Activated naive CD4-positive, alpha-beta T cell treated with anti-CD3 and anti-CD28 coated beads, Interleukin-2, amount 50 U/mL, for 16 hours (primary cell): Measurements from ENCODE around the gene CISH.
A peak's percentile ranks its signal among the peaks of the same experiment; 100 is the strongest.

Experiments used
- DNase-seq: peaks from one replicate; pipeline ENCODE4 v3.0.0-alpha.2; 2020

The CISH gene

DNA sequence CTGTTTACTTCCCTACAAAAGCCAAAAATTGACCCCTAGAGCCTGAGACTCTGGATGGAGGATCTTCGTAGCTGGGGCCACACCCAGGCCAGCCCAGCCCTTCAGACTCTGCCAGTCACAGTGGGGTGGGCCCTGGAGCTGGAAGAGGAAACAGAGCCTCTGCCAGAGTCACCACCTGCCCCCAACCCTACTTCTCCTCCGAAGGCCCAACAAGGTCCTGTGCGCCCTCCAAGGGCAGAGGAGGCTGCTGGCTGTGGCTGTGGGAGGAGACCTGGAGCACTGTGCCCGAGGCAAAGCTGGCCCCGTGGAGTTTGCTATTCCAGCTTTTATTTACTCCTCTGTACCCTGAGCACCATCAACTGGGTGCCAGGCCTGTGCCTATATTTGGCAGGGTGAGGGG is 19.0 kb downstream of the CISH start:
- no peak for DNase-seq

DNA sequence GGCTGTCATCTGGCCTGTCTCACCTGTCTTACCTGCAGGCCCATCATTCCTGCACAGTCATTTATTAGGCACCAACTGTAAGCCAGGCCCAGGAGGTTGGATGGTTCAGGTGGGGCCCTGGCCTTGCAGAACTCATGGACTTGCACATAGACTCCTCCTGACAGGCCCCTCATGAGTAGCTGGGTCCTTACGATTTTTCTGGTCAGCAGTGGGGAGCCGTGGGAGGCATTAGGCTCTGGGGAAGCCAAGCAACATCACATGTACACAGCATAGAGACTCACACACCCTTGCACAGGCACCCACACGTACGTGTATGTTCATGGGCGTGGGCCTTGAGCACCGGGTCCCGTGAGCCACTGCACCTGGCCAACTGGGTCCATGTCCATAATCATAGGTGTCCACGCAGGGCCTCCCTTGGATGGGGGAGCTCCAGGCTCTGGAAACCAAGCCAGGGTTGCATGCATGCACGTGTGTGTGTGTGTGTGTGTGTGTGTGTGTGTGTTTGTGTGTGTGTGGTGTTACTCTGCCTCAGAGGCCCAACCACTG is 20.3 kb downstream of the CISH start:
- no peak for DNase-seq

DNA sequence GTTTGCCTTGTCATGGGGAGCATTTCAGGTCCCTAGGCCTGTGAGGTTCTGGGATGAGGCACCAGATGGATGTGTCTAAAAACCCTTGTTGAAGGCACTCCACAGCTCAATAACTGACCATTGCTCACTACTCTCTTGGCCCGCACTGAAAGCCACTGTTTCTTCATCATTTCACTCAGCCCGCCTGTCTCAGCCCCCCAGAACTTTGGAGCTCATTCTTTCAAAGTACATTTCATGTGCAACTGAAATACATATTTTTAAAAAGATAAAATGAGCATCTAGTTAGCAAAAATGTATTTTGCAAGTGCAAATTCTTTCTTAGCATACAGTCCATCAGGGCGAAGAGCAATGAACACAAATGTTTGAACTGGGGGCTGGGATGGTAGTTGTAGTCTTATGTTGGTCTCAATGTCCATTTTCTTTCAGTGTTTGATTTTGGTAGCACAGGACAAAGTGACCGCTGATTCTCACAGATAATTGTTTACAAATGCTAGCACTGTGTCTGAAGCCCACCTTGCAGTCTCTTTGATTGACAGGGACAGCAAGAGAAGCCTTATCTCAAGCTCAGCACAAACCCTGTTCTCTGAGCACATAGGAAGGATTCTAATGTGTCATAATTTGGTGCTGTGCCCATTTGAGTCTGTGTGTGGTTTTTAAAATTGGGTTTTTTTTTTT is 22.7 kb downstream of the CISH start:
- no peak for DNase-seq

DNA sequence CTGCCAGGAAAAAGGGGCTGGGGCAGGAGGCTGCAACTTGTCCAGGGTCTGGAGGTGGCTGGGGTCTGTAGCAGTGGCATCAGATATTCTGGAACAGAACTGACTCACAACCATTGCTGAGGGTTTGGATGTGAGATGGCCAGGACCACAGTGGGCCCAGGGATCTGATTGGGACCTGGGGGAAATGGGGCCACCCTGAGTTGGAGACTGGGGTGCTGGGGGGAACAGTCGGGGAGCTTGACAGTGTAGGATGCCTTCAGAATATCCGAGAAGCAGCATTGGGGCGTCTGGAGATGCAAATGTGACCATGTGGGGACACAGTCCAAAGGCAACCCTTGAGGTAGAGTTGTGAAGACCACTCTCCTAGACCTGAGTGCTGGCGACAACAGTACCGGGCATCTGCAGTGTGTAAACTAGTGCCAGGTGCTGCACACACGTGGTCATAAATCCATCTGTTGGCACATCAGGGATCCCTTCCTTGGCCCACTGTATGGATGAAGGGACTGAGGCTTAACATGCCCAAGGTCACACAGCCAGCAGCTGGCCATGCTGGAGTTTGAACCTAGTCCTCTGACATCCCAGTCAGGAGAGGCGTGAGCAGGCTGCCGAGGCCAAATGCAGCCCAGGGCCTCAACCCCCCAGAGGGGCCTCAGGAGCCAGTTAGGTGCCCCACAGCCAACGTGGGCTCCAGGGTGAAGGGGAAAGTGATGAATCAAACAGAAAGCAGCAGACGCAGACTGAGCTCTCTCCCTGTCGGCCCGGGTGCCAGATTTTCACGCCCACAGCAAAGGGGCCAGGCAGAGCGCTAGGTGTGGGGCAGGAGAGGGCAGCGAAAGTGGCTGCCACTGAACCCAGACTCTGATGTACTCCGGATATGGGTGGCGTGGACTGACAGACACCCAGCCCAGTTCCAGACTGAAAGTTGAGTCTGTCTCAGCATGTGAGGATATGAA is 23.5 kb downstream of the CISH start:
- DNase-seq, result peak; percentile 78

DNA sequence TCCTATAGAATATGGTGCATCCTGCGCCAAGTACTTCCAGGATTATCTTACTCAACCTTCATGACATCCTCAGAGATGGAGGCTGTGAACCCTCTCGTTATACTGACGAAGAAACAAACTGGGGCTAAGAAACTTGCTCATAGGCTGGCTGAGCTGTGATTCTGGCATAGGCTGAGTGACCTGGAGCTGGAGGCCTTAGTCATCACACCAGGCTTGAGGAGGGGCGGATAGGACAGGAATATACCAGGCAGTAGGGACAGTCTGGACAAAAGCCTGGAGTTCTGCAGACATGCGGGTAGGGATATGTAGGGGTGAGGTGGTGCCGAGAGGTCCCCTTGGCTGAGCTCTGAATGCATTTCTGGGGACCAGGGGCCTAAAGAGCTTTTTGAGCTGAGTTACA is 24.2 kb downstream of the CISH start:
- no peak for DNase-seq

DNA sequence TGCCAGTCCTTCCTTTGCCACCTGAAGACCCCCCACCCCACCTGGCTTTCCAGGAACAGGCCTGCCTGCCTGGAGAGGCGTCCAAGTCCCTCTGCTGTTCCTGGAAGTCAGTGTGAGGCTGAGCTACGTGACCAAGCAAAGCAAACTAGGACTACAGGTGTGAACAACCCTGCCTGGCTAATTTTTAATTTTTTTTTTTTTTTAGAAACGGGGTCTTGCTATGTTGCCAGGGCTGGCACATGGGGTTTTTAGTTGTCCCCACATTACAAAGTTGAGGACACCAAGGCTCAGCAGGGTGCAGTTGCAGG is 24.9 kb downstream of the CISH start:
- DNase-seq, result no peak

DNA sequence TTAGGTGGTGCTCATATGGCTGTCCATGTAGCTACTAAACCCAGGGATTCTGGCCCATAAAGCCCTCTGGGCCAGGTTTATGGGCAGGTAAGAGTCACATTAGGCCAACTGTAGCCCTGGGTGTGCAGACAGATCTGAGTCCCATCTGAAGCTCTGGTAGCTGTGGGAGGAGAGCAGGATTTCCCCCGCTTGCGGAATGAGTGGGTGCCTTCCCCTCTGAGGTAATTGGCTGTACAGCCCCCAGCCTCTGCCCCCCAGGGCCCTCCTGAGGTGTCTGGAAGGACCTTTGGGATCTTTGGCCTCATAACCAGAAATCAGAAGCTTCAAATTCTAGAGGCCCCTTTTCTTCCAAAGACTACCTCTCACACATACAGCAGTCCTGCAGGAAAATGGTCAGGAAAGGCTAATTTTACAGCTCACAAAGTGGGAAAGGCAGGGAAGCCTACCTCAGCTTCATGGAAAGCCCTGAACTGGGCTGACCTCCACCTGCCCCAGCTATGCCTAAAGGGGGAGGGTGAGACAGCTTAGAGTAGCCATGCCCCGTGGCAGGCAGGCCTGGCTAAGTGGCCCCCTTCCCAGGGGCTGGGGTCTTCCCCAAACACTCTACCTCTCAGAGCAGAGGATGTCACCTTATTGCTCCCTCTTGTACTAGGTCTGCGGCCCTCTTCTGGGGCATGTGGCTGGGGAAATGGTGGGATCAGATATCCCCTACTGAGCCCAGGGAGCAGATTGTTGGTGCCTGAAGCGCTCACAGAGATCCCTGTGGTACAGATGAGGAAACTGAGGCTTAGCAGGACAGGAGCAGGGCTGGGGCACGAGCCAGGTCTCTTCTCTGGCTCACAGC is 25.4 kb downstream of the CISH start:
- DNase-seq, result no peak

DNA sequence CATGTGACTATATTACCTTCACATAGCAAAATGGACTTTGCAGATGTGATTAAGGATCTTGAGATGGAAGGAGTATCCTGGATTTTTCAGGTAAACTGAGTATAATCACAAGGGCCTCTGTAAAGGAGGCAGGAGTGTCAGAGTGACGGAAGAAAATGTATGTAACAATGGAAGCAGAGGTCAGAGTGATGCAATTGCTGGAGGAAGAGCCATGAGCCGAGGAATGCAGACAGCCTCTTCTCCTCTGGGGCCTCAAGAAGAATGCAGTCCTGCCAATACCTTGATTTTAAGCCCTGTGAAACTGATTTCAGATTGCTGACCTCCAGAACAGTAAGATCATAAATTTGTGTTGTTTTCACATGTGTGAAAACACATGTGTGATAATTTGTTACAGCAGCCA is 27.2 kb downstream of the CISH start:
- no peak for DNase-seq

DNA sequence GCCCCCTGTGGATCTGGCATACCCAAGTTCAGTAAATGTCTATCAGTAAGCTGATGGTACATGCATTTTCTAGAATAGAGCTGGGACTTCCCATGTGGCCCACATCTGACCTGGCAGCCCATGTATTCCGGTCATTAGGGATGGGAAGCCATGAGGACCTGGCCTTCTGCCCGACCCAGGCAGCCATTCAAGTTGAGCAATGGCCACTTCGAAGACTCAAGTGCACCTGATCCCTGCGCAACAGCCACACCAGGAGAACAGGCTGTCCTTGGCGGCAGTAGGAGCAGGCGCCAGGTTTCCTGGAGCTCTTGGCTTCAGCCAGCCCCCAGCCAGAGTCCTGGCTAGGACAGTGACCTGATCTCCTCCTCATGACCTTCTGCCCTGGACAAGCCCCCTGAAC is 27.7 kb downstream of the CISH start:
- no peak for DNase-seq

DNA sequence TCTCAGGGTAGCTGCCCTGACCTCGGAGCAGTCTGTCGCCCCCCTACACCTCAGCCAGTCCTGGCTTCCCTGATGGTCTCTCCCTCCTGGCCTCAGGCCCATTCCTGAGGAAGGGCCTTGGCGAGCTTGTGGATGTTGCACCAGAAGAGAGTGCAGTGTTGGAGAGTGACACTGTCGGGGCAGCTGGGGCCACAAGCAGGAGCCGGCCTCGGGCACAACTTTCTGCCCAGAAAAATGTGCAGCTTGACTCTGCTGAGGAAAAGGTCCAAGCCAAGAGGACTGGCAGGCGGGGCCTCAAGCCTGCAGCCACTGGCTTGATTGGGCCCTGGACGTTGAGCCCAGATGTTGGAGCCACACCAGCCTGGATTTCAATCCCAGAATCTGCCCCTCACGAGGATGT is 29.5 kb downstream of the CISH start:
- DNase-seq, result no peak

DNA sequence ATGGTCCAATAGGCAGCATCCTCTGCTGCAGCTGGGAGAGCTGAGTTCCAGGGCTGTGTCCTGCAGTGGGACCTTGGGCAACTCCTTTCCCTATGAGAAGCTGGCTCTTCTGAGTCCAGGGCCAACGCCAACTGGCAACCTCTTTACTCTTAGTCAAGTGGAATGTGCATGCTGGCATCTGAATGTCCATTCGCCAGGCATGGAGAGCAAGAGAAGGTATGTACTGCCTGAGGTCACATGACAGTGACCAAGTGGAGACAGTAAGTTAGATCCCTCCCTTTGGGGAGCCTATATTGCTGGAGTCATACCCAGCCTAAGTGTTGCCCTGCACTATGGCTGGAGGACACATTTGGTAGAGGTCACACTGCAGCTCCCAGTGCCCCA is 30.1 kb downstream of the CISH start:
- no peak for DNase-seq

DNA sequence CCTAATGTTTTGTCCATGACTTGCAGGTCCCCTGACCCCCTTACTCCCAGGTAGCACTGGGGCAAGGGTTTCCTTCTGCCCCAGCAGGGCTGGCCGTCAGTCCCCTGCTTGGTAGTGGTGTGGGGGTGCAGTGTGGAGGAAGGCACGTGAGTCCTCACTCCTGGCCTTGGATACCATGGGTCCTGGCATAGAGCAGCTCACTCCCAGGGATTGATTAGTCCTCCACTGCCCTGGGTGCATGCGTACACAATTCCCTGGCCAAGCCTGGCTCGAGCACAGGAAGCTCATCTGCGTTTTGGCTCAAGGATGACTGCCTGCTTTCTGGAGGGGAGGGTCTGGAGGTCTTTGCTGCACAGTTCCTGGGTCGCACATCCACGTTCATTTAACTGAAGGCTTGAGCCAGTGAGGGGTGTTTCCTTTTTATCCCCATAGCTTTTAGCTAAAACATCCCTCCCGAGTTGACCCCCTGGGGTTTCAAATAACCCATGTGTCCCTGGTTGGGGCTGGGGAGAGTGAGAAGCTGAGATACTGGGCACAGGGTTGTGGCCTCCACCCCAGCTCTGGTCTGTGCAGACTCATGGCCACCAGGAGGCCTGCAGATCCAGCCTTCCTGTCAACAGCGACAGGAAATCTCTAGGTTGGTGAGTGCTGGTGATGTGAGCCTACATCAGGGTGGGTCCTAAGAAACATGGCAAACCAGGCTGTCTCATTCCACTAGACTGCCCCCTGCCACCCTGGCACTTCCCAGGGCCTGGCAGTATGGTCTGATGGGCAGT is 30.7 kb downstream of the CISH start:
- no peak for DNase-seq

DNA sequence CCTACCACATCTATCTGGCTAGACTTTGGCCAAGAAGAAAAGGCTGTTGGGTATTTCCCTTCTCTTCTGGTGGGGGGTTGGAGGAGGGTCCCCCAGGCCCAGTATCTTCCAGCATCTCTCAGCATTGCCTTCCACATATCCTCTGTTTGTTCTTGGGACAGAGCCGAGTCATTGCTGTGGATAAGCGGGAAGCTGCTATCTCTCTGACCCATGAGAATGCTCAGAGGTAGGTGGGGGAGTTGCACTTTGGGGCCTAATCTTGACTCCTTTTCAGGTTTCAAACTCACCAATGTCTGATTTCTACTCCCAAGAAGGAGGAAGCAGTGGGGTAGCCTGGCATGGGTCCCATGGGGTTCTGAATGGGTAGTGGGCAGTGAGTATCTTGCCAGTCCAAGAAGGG is 34.2 kb downstream of the CISH start:
- DNase-seq, result no peak

DNA sequence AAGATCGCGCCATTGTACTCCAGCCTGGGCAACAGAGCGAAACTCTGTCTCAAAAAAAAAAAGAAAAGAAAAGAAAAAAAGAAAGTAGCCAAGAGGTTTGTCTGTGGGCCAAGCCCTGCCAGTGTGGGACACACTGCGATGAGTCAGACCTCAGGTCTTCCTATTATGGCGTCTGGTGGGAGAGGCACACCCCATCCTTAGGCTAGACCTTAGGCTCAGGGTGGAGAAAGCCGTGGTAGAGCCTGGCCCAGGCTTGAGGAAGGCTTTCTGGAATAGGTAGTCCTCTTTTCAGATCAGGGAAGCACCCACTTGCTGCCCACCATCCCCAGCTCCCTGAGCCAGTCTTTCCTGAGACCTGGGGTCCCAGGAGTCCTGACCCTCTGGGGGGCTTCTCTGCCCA is 36.2 kb downstream of the CISH start:
- DNase-seq, result no peak

DNA sequence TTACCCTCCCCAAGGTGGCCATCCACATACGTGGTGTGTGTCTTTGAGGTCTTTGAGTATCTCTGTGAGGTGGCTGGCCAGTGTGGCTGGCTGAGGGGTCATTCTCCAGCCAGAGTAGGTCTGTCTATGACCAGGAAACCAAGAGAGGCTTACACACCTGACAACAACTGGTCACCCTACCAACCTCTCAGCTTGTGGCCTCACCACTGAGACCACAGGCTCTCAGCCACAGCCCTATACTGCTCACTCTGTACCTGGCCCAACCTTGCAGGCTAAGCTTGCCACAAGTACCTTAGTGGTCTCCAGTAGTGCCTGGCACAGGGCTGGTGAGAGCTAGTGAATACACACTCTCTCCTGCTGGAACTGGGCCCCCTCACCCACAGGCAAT is 37.1 kb downstream of the CISH start:
- no peak for DNase-seq

DNA sequence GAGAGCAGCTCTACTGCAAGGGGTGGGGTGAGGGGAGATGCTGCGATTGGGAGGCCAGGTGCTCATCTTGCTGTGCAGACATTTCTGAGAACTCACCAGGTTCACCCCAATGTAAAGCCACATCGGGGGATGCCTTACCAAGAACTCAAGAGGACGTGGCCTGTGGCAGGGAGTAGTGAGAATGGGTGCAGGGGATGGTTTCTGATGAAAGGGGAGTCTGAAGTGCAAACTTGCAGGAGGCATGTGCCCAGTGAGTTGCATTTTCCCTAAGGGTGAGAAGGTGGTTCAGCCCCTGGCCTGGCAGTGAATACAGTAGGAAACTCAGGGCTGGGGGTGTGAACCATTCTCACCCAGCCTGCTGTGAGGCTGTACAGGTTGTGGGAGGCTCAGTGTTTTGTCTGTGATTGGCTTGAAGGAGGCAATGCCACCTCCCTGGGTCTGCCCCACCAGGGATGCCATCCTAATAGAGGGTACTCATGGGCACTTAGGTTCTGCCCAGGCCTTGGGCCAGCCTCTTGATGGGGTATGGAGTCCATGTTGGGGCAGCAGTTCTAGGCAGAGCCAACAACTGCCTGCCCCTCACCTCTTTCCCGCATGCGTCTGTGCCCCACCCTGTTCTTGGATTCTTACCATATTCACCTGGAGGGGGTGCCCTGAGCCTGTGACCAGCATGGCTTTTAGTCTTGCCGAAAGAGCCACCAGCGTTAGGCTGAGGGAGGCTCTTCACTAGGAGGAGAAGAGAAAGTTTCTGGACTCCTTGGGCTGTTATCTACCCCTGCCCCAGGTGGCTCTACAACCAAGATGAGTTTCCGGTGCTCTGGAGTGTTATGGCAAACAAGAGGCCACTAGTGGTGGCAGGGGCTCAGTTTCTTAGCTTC is 37.8 kb downstream of the CISH start:
- peak; percentile 56 for DNase-seq

DNA sequence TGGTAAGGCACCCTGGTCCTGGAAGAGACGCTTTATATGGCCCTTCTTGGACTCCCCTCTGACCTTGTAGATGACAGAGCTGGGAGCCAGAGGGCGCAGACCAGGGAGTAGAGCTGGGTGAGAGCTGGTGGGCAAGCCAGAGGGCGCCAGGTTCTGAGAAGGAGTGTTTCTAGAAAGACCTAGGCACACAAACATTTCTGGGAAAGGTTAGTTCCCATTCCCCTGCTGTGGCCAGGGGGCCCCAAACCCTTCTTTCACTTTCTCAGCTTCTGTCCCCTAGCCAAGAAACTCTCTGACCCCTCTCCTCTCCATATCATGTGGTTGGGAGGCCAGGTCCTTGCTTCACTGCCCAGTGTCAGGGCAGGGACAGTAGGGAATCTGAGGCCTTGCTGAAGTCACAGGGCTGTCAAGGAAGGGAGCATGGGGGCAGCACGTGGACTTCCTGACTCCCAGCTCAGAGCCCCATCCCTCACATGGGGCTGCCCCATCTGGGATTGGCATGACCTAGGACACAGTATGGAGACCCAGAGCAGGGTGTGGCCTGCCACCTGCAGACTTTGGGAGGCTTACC is 38.7 kb downstream of the CISH start:
- peak; percentile 21 for DNase-seq

DNA sequence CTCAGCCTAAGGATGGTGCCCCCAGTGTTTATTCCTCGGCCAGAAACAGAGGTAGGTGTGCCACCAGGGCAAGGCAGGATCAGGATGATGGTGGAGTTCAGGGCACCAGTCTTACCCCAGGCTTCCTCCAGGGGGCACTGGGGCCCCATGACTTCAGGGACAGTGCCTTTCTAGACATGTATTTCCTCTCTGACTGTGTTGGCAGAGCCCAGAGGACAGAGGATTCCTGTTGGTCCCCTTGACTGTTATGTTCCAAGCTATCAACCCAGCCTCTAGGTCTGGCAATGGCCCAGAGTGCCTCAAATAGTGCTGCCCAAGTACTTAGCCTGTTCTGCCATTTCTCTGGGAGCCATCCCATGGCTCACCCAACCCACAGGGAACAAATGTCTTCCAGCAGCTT is 39.4 kb downstream of the CISH start:
- DNase-seq, result peak; percentile 82

DNA sequence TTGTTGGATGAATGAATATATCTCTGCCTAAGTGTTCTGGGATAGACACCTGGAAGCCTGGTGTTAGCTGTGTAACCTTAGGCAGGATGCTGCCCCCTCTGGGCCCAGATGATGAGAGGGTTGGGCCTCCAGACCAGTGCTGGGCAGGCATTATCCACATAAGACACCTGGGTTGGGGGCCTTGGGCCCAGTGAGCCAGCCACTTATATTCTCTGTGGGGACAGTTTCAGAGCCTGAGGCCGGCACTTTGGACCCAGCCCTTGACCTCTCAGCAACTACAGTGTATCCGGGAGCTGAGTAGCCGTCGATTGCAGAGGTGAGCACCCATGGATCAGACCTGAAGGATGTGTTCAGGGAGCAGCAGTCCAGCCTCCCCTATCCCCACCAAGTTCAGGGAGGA is 40.1 kb downstream of the CISH start:
- DNase-seq, result no peak

DNA sequence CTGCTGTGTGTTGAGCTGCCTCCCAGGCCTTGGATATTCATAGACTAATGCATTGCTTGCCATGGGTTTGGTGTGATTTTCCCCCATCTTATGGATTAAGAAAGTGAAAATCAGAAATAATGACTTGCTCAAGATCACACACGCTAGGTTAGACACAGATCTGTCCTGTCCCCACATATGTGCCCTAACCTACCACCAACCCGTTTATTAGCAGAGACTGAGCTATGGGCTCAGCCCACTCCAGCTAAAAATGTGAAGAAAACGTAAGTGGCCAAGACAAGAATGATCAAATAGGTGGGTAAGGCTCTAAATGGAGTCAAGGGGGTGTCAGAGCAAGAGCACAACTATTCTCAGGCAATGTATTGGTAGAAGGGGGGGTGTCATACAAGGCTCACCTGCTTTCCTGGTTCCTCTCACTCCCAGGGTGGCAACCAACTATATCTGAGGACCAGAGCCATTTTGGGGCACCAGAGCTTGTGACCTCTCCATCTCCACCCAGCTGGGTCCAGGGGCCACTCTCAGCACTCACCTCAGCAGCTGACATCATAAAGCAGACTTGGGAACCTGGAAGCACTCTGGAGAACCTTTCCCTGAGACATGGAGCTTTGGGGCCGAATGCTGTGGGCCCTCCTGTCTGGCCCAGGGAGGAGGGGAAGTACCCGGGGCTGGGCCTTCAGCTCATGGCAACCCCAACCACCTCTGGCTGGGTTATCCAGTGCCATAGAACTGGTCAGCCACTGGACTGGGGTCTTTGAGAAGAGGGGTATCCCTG is 40.9 kb downstream of the CISH start:
- no peak for DNase-seq
